Measurements from ENCODE around the gene PRKD1.
A peak's percentile ranks its signal among the peaks of the same experiment; 100 is the strongest.

The PRKD1 gene

GRCh38 chr14:29838752-29839151, 88.9 kb downstream of the PRKD1 start:
- DNase-seq (ENCODE audit: low spot score) = no peak
- no peak for FAIRE-seq

DNA sequence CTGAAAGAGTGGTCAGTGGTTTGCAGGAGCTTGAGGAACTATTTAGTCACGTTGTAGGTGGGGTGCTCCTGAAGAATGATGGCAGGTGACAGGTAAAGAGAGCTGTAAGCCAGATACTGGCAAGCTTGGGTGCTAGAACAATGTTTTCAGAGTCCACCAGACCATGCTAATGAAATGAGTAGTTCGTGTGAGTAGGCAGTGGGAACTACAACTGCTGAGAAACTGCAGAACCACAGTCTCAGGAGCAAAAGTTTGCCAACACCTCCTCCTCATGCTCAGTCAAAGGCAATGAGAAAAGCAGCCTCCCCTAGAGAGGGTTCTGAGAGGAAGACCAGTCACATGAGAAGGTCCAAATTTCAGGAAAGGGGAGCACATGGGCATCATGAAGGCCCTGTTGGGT, 91.3 kb downstream of the PRKD1 start:
- no peak for FAIRE-seq
- DNase-seq (ENCODE audit: low spot score) = no peak

DNA sequence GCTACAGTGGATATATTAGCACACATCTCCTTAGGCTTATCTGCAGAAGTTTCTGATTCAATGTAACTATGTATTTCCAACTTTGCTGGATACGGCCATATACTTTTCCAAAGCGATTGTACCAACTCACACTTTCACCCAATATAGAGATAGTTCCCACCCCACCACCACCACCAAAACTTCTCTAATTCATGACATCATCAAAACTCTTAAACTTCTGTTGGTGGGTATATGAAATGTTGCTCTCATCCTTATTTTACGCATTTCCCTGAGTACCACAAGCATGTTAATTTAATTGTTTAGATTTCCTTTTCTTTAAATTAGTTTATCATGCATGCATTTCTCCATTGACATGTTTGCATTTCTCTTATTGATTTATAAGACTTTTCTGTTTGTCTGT, 95.6 kb downstream of the PRKD1 start:
- no peak for DNase-seq (ENCODE audit: low spot score)

DNA sequence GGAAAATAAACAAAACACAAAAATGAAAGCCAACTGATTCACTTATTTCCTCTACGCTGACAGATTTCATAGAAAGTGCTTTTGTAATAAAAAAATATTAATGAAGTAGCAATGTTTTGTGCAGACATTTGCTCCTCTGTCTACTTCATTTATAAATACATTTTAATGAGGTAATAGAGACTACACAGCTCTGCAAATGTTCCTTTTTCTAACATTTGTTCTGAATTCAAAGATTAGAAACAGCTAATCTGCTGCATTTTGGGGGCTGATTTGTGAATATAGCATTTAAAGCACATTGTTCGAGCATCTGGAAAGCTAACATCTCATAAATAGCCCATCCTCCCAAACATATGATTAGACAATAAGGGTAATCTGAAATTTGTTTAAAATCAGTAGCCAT, 97.8 kb downstream of the PRKD1 start:
- no peak for FAIRE-seq

More for the DNA sequence above, 95.6 kb downstream of the PRKD1 start:
- FAIRE-seq = no peak

GRCh38 chr14:29823816-29824215, 103.8 kb downstream of the PRKD1 start:
- FAIRE-seq = no peak
- no peak for DNase-seq (ENCODE audit: low spot score)

More for the DNA sequence above, 97.8 kb downstream of the PRKD1 start:
- no peak for DNase-seq (ENCODE audit: low spot score)

- FAIRE-seq = no peak
- no peak for DNase-seq (ENCODE audit: low spot score)
Measured at GRCh38 chr14:29822430-29822709, 105.3 kb downstream of the PRKD1 start.

- no peak for DNase-seq (ENCODE audit: low spot score)
- no peak for FAIRE-seq
Measured at GRCh38 chr14:29821661-29822429, 105.8 kb downstream of the PRKD1 start.

DNA sequence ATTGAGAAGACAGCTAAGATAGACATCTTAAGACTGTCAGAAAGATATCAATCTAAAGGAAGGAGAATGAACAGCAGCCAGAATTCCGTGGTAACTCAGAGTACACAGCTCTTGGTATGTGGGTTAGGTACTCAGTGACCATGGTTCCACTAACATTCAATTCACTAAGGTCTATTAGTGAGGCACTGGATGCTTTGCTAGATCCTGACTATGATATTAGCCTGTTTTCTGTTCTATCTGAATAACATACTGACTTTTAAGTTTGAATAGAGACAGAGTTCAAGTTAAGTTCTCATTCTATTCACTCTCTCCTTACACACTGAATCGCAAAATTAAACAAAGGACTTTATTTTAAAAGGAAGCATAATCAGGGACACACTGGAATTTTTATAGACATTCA, 106.4 kb downstream of the PRKD1 start:
- FAIRE-seq (no peak), DNase-seq (ENCODE audit: low spot score) (no peak)

- FAIRE-seq (no peak), DNase-seq (ENCODE audit: low spot score) (no peak)
Measured at GRCh38 chr14:29820785-29821184, 106.9 kb downstream of the PRKD1 start.

- FAIRE-seq = no peak
- DNase-seq (ENCODE audit: low spot score) = no peak
Measured at GRCh38 chr14:29817767-29818405, 109.8 kb downstream of the PRKD1 start.

DNA sequence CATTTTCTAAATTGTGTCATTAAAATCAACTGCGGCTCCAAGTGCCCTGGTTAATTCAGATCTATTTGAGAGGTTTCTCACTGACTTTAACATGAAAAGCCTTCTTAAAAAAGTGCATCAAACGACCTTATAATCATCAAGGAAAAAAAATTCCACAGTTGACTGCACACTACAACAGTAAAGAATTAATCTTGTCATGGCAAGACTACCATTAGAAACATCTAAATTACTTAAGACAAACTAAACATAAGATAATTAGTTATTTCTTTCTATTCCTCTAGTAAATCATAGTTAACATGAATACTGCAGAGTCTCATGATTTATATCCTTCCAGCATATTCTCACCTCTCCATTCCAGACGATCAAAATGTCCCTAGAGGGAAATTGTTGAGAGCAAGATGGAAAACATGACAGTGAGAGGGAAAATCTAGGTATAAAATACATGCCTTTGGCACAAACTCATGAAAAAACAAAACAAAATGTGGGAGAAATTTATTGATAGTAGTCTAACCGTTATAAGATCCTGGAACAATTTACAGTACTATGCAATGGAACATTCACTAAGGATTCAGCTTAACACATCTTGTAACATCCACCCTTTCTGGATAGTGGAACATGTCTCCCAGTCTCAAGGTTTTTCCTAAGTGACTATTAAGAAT, 112.5 kb downstream of the PRKD1 start:
- FAIRE-seq (no peak), DNase-seq (ENCODE audit: low spot score) (no peak)

GRCh38 chr14:29814156-29815015, 113.3 kb downstream of the PRKD1 start:
- DNase-seq (ENCODE audit: low spot score) = no peak
- no peak for FAIRE-seq

DNA sequence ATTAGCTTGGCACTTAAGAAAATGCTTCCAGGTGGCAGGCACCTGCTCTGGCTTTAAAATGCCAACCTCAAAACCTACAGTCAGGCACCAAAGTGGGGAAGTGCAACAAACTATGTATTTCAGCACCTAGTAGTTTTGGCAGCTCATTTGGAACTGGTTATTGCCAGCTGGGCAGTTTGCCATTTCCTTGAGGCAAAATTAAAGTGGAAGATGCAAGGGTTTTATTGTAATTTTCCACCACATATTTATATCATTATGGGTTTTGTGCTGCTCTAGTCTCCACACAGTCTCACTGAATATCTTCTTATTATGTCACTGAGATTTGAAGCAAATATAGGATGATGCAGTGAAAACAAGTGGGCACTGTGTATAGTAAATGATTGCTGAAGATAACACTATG, 117.0 kb downstream of the PRKD1 start:
- FAIRE-seq (no peak), DNase-seq (ENCODE audit: low spot score) (no peak)

DNA sequence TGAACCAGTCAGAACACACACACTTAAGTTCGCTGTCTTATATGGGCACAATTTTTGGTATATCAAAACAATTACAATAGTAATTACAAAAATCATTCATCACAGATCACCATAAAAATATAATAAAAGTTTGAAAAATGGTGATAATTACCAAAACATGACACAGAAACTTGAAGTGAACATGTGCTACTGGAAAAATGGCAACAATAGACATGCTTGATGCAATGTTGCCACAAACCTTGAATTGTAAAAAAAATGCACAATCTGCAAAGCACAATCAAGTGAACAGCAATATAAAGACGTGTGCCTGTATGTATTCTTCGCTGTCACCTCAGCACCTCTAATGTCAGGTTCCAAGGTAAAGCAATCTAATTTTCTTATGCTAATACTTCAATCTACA, 117.6 kb downstream of the PRKD1 start:
- no peak for FAIRE-seq

GRCh38 chr14:29806124-29806517, 121.5 kb downstream of the PRKD1 start:
- FAIRE-seq = no peak
- DNase-seq (ENCODE audit: low spot score) = no peak

More for the DNA sequence above, 117.6 kb downstream of the PRKD1 start:
- no peak for DNase-seq (ENCODE audit: low spot score)

GRCh38 chr14:29805415-29806123, 122.1 kb downstream of the PRKD1 start:
- FAIRE-seq = no peak
- DNase-seq (ENCODE audit: low spot score) = peak; percentile 40

DNA sequence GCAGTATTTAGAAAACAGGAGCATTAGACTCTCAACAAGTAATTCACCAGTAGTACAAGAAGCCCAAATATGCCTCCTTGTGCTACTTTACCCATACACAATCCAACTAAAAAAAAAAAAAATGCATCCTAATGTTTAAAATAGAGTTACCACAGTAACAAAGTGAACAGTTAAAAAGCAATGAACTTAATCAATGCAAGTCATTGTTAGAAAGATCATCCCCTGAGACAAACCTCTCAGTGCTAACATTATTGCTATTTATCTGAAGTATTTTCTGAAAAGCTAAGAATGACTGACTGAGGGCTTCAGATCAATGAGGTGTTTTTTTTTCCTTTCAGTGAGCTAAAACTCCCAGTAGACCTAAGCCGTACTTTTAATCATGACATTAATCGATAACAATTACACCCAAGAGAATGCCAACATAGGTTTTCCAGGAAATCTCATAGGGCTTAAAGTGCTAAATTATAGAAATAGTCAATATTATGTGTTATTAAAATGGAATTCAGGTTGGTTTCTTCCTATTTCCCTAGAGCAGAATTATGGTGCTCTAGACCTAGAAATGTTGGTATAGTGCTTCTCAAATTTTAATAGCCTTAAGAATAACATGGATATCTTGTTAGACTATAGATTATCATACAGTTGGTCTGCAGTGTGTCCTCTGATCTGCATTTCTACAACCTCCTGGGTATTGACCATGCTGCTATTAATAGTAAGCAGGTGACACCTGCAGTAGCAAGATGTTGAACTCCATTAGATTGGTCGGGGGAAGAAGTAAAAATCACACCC, 123.0 kb downstream of the PRKD1 start:
- DNase-seq (ENCODE audit: low spot score) (no peak), FAIRE-seq (no peak)

GRCh38 chr14:29803045-29803444, 124.6 kb downstream of the PRKD1 start:
- FAIRE-seq = no peak
- DNase-seq (ENCODE audit: low spot score) = no peak

DNA sequence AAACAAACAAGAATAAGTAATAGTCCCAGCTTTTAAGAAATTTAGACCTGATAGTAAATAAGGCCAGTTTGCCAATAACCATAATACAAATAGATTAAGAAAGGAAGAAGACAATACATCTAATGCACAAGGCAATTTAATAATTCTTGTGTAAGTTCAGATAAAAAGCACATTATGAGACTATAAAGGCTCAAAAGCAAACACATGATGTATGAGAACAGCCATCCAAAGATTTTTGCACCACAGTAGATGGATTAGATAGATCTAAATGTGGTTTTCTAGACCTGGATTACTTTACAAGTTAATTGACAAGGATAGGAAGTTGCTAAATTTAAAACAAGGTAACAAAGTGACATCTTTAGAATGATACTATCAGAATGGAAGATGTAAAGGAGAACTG, 125.4 kb downstream of the PRKD1 start:
- FAIRE-seq (no peak), DNase-seq (ENCODE audit: low spot score) (no peak)

DNA sequence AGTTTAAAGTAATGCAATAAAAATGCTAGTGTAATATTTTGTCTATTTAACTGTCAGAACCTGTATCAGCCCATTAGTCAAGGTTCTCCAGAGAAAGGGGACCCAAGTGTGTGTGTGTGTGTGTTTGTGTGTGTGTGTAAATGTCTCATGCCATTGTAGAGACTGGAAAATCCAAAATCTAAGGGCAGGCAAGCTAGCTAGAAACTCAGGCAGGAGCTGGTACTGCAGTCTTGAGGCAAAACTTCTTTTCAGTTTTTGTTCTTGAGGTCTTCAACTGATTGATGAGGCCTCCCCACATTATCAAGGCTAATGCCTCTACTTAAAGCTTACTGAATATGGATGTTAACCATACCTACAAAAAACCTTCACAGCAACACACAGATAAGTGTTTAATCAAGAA, 126.7 kb downstream of the PRKD1 start:
- no peak for FAIRE-seq
- DNase-seq (ENCODE audit: low spot score) = no peak
